Neuron (in vitro differentiated cells): ENCODE measurements around the gene KPNA6.
A peak's percentile ranks its signal among the peaks of the same experiment; 100 is the strongest.

ENCODE experiments used
- H2AFZ ChIP-seq: one replicate; pipeline ENCODE4 v1.6.1; 2013; ENCODE audit warnings: low read depth, mild to moderate bottlenecking, inconsistent platforms, low read length, moderate library complexity
- H3K27me3 ChIP-seq: one replicate; pipeline ENCODE4 v1.6.1; 2013; ENCODE audit warnings: low read length; ENCODE audit not compliant: insufficient read depth
- H3K36me3 ChIP-seq: one replicate; pipeline ENCODE4 v1.6.1; 2013; ENCODE audit warnings: low read length; ENCODE audit not compliant: insufficient read depth
- H3K4me1 ChIP-seq: one replicate; pipeline ENCODE4 v1.6.1; 2013; ENCODE audit warnings: low read length; ENCODE audit not compliant: insufficient read depth
- H3K4me3 ChIP-seq: 2 replicates; pipeline ENCODE4 v1.5.1; 2013; ENCODE audit warnings: mild to moderate bottlenecking, low read length, moderate library complexity
- H3K9me3 ChIP-seq: one replicate; pipeline ENCODE4 v1.6.1; 2013; ENCODE audit warnings: low read length

KPNA6 gene

DNA sequence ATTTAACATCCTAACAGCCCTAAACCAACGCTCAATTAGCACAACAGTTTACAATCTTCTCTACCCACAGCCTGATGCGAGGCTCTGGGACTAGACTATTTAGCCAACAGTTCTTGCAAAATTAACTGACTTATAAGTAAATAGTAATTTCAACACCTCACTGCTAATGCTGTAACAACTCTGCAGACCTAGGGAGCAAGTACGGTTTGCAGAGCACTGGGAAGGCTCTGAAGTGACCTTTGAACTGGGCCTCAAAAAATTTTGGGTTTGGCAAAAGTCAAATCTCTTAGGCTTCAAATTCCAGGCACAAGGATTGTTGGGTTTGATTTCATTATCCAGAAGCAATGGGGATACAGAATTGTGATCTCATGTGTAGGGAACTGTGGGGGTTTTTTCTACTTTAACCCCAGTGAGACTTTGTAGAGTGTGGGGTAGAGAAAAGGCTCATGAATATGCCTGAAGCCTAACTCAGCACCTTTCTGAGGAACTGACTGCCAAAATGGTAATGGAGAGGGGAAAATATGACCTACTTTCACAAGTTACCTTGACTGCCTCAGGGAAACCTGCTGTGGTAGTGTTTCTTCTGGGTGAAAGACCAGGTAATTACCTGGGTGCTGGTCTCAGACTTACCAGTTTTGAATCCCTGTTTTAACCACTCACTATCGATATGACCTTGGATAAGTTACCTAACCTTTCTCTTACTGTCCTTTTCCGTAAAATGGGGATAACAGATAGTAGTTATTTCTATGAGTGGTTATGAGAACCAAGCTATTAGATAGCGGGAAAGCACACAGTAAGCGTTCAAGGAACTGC, 70.7 kb downstream of the KPNA6 start:
- Histone ChIP-seq H3K4me1 (peaks cover 19% of the 10 kb centered on the region), H3K27me3 (no peaks in the 10 kb centered on the region), H3K4me3 (peak overlapping the region; percentile 76), H3K36me3 (peaks cover 27% of the 10 kb centered on the region), H2AFZ (peak overlapping the region; percentile 18), H3K9me3 (no peaks in the 10 kb centered on the region)

DNA sequence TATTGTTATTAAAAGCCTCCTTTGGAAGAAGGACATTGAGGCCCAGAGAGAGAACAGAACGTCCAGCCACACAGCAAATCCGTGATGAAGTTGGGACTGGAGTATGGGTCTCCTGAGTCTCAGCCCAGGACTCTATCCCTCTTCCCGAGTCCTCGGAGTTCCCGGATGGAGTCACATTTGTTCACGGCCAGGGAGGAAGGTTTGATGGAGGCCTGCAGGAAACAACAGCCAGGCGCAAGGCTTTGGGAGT, 71.3 kb downstream of the KPNA6 start:
- H3K9me3 ChIP-seq, result no peaks in the 10 kb centered on the region
- H3K27me3 ChIP-seq, result no peaks in the 10 kb centered on the region
- H2AFZ ChIP-seq, result peak overlapping the region; percentile 18
- H3K4me1 ChIP-seq, result peaks cover 19% of the 10 kb centered on the region
- peaks cover 31% of the 10 kb centered on the region for H3K36me3 ChIP-seq
- H3K4me3 ChIP-seq, result peak overlapping the region; percentile 76

DNA sequence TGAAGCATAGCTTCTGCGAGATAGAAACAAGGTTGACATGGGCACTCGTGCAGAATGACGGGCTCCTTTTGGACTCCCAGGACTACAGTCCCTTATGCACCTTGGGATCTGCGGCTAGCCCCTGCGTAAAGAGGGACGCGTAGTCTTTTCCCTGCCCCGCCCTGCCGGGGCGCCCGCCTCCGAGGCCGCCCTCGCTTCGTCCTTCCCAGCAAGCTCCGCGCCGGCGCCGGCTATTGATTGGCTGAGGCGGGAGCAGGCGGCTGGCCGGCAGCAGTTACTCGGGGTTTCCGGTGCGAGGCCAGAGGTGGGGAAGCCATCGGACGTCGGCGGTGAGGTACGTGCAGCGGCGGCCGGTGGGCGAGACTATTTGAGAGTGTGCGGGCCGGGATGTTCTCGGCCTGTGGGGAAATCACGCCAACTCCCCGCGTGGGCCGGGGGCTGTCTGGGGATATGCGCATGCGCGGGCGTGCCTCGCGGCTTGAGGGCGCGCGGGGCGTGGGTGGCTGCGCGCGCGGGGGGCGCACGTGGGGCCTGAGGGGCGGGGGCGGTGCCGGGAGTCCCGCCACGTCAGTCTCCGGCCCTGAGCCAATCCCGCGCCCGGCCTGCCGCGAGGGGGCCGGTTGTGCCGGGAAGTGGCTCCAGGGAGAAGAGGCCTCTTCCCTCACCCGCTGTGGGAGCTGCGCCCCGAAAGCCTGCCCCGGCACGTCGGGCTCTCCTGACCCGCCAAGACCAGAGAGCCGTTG, 71.8 kb downstream of the KPNA6 start, which contains the start of gene TXLNA:
Gene TXLNA, plus strand, starts transcription at position 233 of the 743 bp plus-strand sequence. CDS start 671 bp downstream, outside the sequence.
- Histone ChIP-seq H2AFZ (peak within 1 kb of the TSS; percentile 18), H3K4me3 (peak within 1 kb of the TSS; percentile 76), H3K4me1 (peaks cover 19% of the 10 kb centered on the region), H3K27me3 (no peaks in the 10 kb centered on the region), H3K9me3 (no peaks in the 10 kb centered on the region), H3K36me3 (peaks cover 36% of the 10 kb centered on the region)

DNA sequence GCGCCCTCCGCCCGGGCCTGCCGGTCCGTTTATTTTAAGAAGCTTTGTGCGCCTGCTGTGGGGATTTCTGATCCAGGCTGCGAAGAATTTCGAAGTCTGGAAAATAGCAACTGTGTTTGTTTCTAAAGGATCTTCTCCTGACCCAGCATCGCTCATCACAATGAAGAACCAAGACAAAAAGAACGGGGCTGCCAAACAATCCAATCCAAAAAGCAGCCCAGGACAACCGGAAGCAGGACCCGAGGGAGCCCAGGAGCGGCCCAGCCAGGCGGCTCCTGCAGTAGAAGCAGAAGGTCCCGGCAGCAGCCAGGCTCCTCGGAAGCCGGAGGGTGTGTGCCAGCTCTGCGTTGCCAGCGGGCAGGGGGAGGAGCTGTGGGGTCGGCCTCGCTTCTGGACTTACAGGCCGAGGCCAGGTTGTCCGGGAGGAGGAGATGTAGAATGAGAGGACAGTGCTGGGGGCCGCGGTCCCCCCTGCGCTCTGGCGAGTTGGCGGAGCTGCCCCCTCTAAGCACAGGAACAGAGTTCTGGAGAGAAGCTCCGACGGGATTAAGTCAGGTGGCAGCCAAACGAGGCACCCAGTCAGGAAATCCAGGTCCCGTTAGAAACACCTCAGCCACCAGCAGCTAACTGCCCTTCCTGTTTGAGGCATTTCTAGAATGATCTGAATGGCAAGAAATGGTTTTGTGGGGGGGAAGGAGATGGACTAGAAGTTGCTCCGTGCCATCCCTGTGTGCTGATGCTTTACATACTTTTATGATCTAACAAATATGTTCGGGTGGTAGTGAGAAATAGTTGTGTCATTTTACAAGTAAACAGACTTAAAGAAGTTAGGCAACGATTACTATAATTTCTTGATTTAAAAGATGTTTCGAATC, 72.6 kb downstream of the KPNA6 start:
- Histone ChIP-seq H3K4me3 (peak overlapping the region; percentile 76), H3K27me3 (no peaks in the 10 kb centered on the region), H3K36me3 (peaks cover 36% of the 10 kb centered on the region), H3K4me1 (peaks cover 19% of the 10 kb centered on the region), H3K9me3 (no peaks in the 10 kb centered on the region), H2AFZ (peak overlapping the region; percentile 18)

DNA sequence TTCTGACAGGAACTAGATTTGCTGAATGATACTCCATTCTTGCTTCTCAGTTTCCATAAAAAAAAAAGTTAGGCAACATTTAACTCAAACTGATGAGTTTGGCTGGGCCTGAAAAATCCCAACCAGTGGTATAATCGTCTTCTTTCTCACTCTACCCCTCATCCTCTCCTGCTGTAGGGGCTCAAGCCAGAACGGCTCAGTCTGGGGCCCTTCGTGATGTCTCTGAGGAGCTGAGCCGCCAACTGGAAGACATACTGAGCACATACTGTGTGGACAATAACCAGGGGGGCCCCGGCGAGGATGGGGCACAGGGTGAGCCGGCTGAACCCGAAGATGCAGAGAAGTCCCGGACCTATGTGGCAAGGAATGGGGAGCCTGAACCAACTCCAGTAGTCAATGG, 73.2 kb downstream of the KPNA6 start:
- peak overlapping the region; percentile 76 for H3K4me3 ChIP-seq
- H2AFZ ChIP-seq, result no peak overlapping the region
- H3K4me1 ChIP-seq, result peaks cover 19% of the 10 kb centered on the region
- H3K36me3 ChIP-seq, result peaks cover 42% of the 10 kb centered on the region
- no peaks in the 10 kb centered on the region for H3K9me3 ChIP-seq
- H3K27me3 ChIP-seq, result no peaks in the 10 kb centered on the region

DNA sequence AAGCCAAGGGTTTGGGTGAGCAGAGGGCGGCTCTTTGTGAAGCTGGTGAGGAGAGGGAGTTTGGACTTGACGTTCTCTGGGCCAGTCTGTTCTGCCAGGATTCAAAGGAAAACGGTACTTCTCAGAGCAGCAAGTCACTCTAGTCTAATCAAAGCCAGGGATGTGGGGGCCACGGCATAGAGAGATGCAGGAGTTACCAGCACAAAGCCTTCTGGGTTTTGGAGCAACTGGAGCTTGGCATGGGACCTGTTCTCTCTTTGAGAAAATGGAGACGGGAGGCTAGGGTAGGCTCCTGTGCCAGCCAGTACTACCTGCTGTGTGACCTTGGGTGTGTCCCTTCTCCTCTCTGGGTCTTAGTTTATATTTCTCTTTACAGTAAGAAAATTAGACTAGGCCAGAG, 73.7 kb downstream of the KPNA6 start:
- Histone ChIP-seq H3K4me1 (peaks cover 19% of the 10 kb centered on the region), H2AFZ (no peak overlapping the region), H3K27me3 (no peaks in the 10 kb centered on the region), H3K36me3 (peaks cover 47% of the 10 kb centered on the region), H3K9me3 (no peaks in the 10 kb centered on the region), H3K4me3 (no peak overlapping the region)

DNA sequence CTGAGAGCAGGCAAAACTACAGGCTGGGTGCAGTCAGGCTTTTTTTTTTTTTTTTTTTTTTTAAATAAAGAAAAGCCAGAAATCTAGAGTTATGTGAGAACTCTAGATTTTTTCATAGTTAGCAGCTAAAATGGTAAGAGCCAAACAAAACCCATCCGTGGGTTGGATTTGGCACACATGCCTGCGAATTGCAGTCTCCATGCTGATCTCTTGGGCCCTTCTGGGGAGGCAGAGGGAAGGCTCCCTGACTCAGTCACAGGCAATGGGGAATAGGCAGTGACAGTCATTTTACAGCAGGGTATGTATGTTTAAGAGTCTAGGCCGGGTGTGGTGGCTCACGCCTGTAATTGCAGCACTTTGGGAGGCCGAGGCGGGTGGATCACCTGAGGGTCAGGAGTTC, 74.2 kb downstream of the KPNA6 start:
- Histone ChIP-seq H3K4me3 (no peak overlapping the region), H3K36me3 (peaks cover 51% of the 10 kb centered on the region), H3K4me1 (peaks cover 19% of the 10 kb centered on the region), H3K27me3 (no peaks in the 10 kb centered on the region), H2AFZ (no peak overlapping the region), H3K9me3 (no peaks in the 10 kb centered on the region)

DNA sequence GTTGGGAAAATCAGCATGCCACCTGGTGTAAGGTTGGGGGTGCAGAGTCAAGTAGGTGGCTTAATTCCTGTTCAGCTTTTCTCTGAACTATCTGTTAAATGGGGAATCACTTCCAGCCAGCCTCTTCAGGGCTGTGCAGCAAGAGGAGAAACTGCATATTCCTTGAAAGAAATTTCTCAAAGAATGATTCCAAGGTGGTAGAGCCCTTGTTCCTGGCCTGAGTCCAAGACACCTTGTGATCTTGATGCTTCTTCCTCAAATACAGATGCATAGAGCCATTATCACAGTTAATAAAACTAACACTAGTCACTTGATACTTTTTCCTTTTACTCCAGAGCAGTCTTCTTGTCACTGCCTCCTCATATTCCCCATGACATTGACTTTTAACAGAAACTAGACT, 76.8 kb downstream of the KPNA6 start:
- peaks cover 76% of the 10 kb centered on the region for H3K36me3 ChIP-seq
- peaks cover 13% of the 10 kb centered on the region for H3K4me1 ChIP-seq
- H3K4me3 ChIP-seq, result no peak overlapping the region
- no peak overlapping the region for H2AFZ ChIP-seq
- no peaks in the 10 kb centered on the region for H3K9me3 ChIP-seq
- H3K27me3 ChIP-seq, result no peaks in the 10 kb centered on the region

DNA sequence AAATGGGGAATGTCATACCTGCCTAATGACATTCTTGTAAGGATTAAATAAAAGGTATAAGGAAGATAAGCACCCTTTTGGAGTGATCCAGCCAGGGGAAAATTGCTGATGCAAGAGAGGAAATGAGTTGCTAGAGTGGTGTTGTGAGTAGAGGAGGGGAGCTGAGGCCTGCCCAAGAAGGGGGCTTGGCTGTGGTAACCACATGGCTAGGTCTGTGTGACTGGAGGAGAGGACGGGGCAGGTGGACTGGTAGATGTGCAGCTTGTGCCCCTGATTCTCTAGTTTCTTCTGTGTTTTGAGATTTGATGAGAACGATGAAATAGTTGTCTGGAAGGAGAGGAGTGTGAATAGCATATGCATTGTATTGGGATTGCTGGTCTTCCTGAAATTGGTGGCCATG, 78.2 kb downstream of the KPNA6 start:
- Histone ChIP-seq H3K9me3 (no peaks in the 10 kb centered on the region), H3K36me3 (peaks cover 84% of the 10 kb centered on the region), H2AFZ (no peak overlapping the region), H3K4me1 (peaks cover 5% of the 10 kb centered on the region), H3K27me3 (no peaks in the 10 kb centered on the region), H3K4me3 (no peak overlapping the region)

DNA sequence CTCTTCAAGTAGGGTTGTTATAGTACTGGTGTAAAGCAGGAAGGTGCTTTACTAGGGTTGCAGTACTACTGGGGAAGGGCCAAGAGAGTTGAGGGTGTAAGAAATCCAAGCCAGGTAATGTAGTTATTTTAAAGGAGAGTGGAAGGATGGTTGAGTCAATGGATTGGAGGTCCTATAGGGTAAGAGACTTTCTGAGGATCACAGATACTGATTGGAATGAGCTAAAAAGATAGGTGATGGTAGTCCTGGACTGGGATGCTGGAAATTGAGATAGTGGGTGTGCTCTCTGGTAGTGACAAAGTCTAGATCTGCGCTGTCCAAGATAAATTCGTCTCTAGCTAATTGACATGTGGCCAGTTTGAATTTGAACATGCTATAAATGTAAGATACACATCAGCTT, 78.6 kb downstream of the KPNA6 start:
- H3K4me3 ChIP-seq, result no peak overlapping the region
- no peaks in the 10 kb centered on the region for H3K27me3 ChIP-seq
- no peak overlapping the region for H2AFZ ChIP-seq
- no peaks in the 10 kb centered on the region for H3K9me3 ChIP-seq
- peaks cover 1% of the 10 kb centered on the region for H3K4me1 ChIP-seq
- peaks cover 84% of the 10 kb centered on the region for H3K36me3 ChIP-seq

DNA sequence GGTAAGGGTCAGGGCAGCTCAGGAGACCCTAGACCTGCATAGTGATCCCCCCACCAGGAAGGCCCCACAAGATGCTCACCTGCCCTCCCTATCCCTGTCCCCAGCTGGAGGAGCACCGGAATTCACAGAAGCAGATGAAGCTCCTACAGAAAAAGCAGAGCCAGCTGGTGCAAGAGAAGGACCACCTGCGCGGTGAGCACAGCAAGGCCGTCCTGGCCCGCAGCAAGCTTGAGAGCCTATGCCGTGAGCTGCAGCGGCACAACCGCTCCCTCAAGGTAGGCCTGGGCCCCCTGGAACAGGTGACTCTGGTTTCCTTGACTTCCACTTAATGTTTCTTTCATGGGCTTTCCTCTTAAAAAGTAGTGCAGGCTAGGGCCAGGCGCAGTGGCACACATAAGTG, 80.0 kb downstream of the KPNA6 start:
- peaks cover 85% of the 10 kb centered on the region for H3K36me3 ChIP-seq
- no peaks in the 10 kb centered on the region for H3K27me3 ChIP-seq
- no peaks in the 10 kb centered on the region for H3K9me3 ChIP-seq
- H2AFZ ChIP-seq, result no peak overlapping the region
- no peak overlapping the region for H3K4me3 ChIP-seq
- no peaks in the 10 kb centered on the region for H3K4me1 ChIP-seq

DNA sequence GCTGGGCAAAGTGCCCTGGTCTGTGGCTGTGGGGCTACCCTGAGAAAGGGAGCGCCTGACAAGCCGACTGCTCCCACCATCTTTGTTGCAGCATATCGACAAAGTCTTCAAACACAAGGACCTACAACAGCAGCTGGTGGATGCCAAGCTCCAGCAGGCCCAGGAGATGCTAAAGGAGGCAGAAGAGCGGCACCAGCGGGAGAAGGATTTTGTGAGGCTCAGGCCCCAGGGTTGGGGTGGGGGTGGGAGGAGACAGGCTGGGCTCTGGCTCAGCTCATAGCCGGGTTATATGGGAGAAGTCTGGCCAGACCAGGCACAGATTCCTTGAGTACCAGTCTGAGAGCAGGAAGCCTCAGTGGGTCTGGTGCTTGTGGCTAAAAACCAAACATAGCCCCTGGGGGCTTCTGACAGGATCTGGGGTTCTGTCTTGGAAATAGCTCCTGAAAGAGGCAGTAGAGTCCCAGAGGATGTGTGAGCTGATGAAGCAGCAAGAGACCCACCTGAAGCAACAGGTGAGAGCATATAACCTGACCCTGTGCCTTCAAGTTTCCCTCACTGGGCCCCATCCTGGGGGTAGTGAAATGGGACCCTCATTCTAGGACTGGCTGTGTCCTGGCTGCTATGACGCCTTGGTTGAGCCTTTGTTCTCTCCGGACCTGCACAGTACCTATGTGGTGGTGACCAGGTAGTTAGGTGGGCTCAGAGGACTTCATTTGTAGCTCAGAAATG, 84.5 kb downstream of the KPNA6 start:
- no peaks in the 10 kb centered on the region for H3K27me3 ChIP-seq
- H3K4me3 ChIP-seq, result no peak overlapping the region
- no peaks in the 10 kb centered on the region for H3K9me3 ChIP-seq
- peaks cover 2% of the 10 kb centered on the region for H3K4me1 ChIP-seq
- H2AFZ ChIP-seq, result no peak overlapping the region
- H3K36me3 ChIP-seq, result peaks cover 95% of the 10 kb centered on the region
